Tibial nerve (tissue), 4 donors: Measurements from ENCODE around the gene AIG1. TPM values are rescaled to one million over a fixed set of nuclear protein-coding genes. Genes with fewer than 3 reads are reported as not detected.

Source experiments
- DNase-seq, 2 donors: peaks; one replicate each; pipeline ENCODE4 v3.0.0-alpha.2; 2019; ENCODE audit warnings: low spot score in 2 of 2
- H3K27ac ChIP-seq, 4 donors: fragments of 200-600 bp; sonication (generic) in 3 of 4; one replicate each; pipeline ENCODE4 v1.5.1; 2017 to 2019; ENCODE audit warnings: mild to moderate bottlenecking in 1 of 4
- H3K27me3 ChIP-seq, 2 donors: fragments of 200-600 bp; sonication (generic) in 1 of 2; one replicate each; pipeline versions ENCODE4 v1.5.1 to v1.6.0; 2017 to 2019
- H3K36me3 ChIP-seq, 3 donors: fragments of 200-600 bp; sonication (generic); one replicate each; pipeline ENCODE4 v1.5.1; 2018 to 2019
- H3K4me1 ChIP-seq, 4 donors: fragments of 200-600 bp; sonication (generic) in 3 of 4; one replicate each; pipeline ENCODE4 v1.5.1; 2017 to 2019
- H3K4me3 ChIP-seq, 4 donors: fragments of 200-600 bp; sonication (generic) in 3 of 4; one replicate each; pipeline ENCODE4 v1.5.1; 2017 to 2019; ENCODE audit warnings: mild to moderate bottlenecking in 1 of 4, moderate library complexity in 1 of 4
- H3K9me3 ChIP-seq, 4 donors: fragments of 200-600 bp; sonication (generic) in 3 of 4; one replicate each; pipeline ENCODE4 v1.5.1; 2017 to 2019
- CTCF ChIP-seq, 5 experiments: fragments of 200-600 bp in 3 of 5; fragments of 450-650 bp in 2 of 5; sonication (generic) in 3 of 5; IDR thresholded peaks; one replicate each; pipeline ENCODE4 v1.5.1; 2016 to 2019; ENCODE audit warnings: antibody characterized with exemption in 5 of 5, mild to moderate bottlenecking in 3 of 5, moderate library complexity in 2 of 5
- EP300 ChIP-seq, 2 donors: sonication (generic); formaldehyde crosslinking; IDR thresholded peaks; one replicate each; pipeline ENCODE4 v1.6.1; 2017; ENCODE audit warnings: antibody characterized with exemption in 2 of 2, mild to moderate bottlenecking in 1 of 2
- POLR2A ChIP-seq, 2 donors: fragments of 450-650 bp; IDR thresholded peaks; one replicate each; pipeline ENCODE4 v1.6.1; 2017; ENCODE audit warnings: antibody characterized with exemption in 2 of 2, mild to moderate bottlenecking in 2 of 2, moderate library complexity in 2 of 2
- WGBS, 2 donors: methylation state at CpG; one replicate each; pipeline ENCODE4 v1.1.5; 2018; 5-methylcytosine and 5-hydroxymethylcytosine counted together
- total RNA-seq, 4 donors: library from RNA; depleted of rRNA; stranded (reverse); fragments of >200 nt; gene quantifications; one replicate each; pipeline ENCODE4 v1.1.0, GENCODE V29; 2016

AIG1 gene
- total RNA-seq, 4 donors from 2014 or later: 18.2 to 23.9 (median 22.2) TPM

DNA sequence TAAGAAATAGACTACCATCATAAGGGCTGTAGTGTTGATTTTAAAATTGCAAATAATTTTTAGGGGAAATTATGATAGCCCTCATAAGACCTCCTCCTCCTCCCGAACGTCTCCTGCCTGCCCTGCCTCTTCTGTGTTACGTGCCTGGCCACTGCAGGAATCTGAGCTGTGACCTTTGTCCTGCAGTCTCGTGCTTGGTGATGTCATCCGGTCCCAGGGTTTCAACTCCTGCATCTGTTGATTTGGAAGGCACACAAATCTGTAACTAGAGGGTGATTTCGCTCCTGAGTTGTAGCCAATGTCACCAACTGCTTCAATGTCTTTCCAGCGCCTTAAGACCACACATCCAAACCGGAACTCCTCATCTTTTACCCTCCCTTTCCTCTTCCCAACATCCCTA is 163.2 kb downstream of the AIG1 start:
- Histone ChIP-seq H3K27me3 (no peaks in the 10 kb centered on the region), H3K9me3 (no peaks in the 10 kb centered on the region), H3K4me1 (peaks cover 0 to 11% (median 0%) of the 10 kb centered on the region in 4 donors), H3K4me3 (no peak overlapping the region), H3K36me3 (no peaks in the 10 kb centered on the region), H3K27ac (peak overlapping the region in 2 of 4 donors; percentile 29 to 36)
- TF ChIP-seq POLR2A (IDR thresholded peaks at IDR 0.05) (no peak), EP300 (IDR thresholded peaks at IDR 0.05) (peak in 1 of 2 donors; percentile 19)
- WGBS, 2 donors: 58 to 61% methylated on average over 8 of the region's 8 CpGs
- peak; percentile 16 to 19 for DNase-seq

DNA sequence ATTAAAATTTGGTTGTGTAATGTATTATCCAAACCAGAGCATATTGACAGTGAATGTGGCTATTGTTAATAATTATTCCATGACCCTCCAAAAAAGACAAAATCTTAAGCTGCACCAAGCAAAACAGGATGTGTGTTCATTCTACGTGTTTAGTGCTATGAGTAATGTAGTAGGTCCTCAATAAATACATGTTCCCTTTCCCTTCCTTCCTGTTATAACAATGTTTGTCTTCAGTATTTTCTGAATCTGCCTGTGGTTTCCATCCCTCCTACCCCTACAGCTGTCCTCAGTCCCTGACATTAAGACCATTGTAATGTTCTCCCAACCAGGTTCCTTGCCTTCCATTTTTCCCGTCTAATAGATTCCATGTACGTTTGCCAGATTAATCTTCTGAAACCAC is 163.8 kb downstream of the AIG1 start:
- 82 to 84% methylated on average over 3 of the region's 3 CpGs for WGBS, 2 donors
- Histone ChIP-seq H3K9me3 (no peaks in the 10 kb centered on the region), H3K27ac (peak overlapping the region in 2 of 4 donors; percentile 29 to 36), H3K27me3 (no peaks in the 10 kb centered on the region), H3K4me3 (no peak overlapping the region), H3K36me3 (no peaks in the 10 kb centered on the region), H3K4me1 (peaks cover 0 to 11% (median 0%) of the 10 kb centered on the region in 4 donors)
- no peak for DNase-seq
- no peak for TF ChIP-seq POLR2A (IDR thresholded peaks at IDR 0.05)
- TF ChIP-seq CTCF (IDR thresholded peaks at IDR 0.05): no peak
- TF ChIP-seq EP300 (IDR thresholded peaks at IDR 0.05): no peak

- H3K4me1 ChIP-seq: peaks cover 0 to 11% (median 0%) of the 10 kb centered on the region in 4 donors
- no peak for DNase-seq
- no peaks in the 10 kb centered on the region for H3K9me3 ChIP-seq
- no peak overlapping the region for H3K4me3 ChIP-seq
- no peaks in the 10 kb centered on the region for H3K27me3 ChIP-seq
- H3K36me3 ChIP-seq: no peaks in the 10 kb centered on the region
- no peak overlapping the region for H3K27ac ChIP-seq
- 82 to 87% methylated on average over 2 of the region's 2 CpGs for WGBS, 2 donors
- no peak for TF ChIP-seq CTCF (IDR thresholded peaks at IDR 0.05)
- TF ChIP-seq EP300 (IDR thresholded peaks at IDR 0.05): no peak
- no peak for TF ChIP-seq POLR2A (IDR thresholded peaks at IDR 0.05)
Observed at GRCh38 chr6:143225929-143226328, 165.2 kb downstream of the AIG1 start.

DNA sequence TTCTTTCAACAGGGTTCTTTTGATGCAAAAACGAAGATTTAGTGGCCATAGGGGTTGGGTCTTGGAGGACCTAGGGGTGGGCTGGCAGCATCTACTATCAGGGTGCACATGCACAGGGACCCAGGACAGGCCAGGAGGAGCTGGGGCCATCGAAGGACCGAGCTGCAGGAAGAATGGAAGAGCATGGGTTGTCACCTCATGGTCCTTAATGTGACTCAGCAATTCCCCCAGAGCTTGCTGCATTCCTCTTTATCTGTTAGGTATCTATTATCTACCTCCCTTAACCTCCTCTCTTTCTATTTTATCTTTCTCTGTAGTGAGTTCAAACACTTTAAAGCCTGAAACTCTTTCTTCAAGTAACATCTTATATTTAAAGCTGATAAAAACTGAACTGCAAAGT is 167.0 kb downstream of the AIG1 start:
- TF ChIP-seq EP300 (IDR thresholded peaks at IDR 0.05) (no peak), CTCF (IDR thresholded peaks at IDR 0.05) (no peak), POLR2A (IDR thresholded peaks at IDR 0.05) (no peak)
- Histone ChIP-seq H3K9me3 (no peaks in the 10 kb centered on the region), H3K27me3 (no peaks in the 10 kb centered on the region), H3K27ac (no peak overlapping the region), H3K4me1 (peaks cover 0 to under 1% (median 0%) of the 10 kb centered on the region in 4 donors), H3K4me3 (no peak overlapping the region), H3K36me3 (no peaks in the 10 kb centered on the region)
- DNase-seq: no peak
- WGBS, 2 donors: 87 to 88% methylated on average over 3 of the region's 3 CpGs

- H3K4me1 ChIP-seq: no peaks in the 10 kb centered on the region
- no peak overlapping the region for H3K4me3 ChIP-seq
- no peak for DNase-seq
- WGBS, 2 donors: 81 to 88% methylated on average over 1 of the region's 1 CpG
- no peak overlapping the region for H3K27ac ChIP-seq
- TF ChIP-seq POLR2A (IDR thresholded peaks at IDR 0.05) (no peak), EP300 (IDR thresholded peaks at IDR 0.05) (no peak), CTCF (IDR thresholded peaks at IDR 0.05) (no peak)
- no peaks in the 10 kb centered on the region for H3K27me3 ChIP-seq
- no peaks in the 10 kb centered on the region for H3K9me3 ChIP-seq
- H3K36me3 ChIP-seq: no peaks in the 10 kb centered on the region
Observed at GRCh38 chr6:143229400-143229799, 168.7 kb downstream of the AIG1 start.

GRCh38 chr6:143232849-143233248 is 172.2 kb downstream of the AIG1 start:
- no peaks in the 10 kb centered on the region for H3K4me1 ChIP-seq
- TF ChIP-seq CTCF (IDR thresholded peaks at IDR 0.05): peak in 2 of 5 experiments; percentile 13 to 31
- no peak for TF ChIP-seq EP300 (IDR thresholded peaks at IDR 0.05)
- WGBS, 2 donors: 95 to 97% methylated on average over 4 of the region's 4 CpGs
- no peaks in the 10 kb centered on the region for H3K27me3 ChIP-seq
- H3K9me3 ChIP-seq: no peaks in the 10 kb centered on the region
- H3K4me3 ChIP-seq: no peak overlapping the region
- H3K36me3 ChIP-seq: no peaks in the 10 kb centered on the region
- no peak overlapping the region for H3K27ac ChIP-seq
- peak in 1 of 2 donors; percentile 17 for DNase-seq
